Transverse colon (tissue), 4 donors: ENCODE measurements around the gene MBNL2. TPM values are rescaled to one million over a fixed set of nuclear protein-coding genes. Genes with fewer than 3 reads are reported as not detected.

Experiments used
- DNase-seq: peaks from one replicate; pipeline ENCODE4 v3.0.0-alpha.2; 2019
- H3K27ac ChIP-seq, 4 donors: fragments of 200-600 bp; sonication (generic); 2 replicates each; pipeline ENCODE4 v1.5.1; 2016 to 2018; ENCODE audit warnings: inconsistent platforms in 4 of 4
- H3K27me3 ChIP-seq: fragments of 200-600 bp; sonication (generic); 2 replicates; pipeline ENCODE4 v1.5.1; 2017; ENCODE audit warnings: inconsistent platforms
- H3K36me3 ChIP-seq, 4 donors: fragments of 200-600 bp; sonication (generic); 2 replicates each; pipeline ENCODE4 v1.5.1; 2017 to 2019; ENCODE audit warnings: inconsistent platforms in 4 of 4
- H3K4me1 ChIP-seq, 4 donors: fragments of 200-600 bp; sonication (generic); 2 replicates each; pipeline ENCODE4 v1.5.1; 2017 to 2020; ENCODE audit warnings: inconsistent platforms in 4 of 4
- H3K4me3 ChIP-seq, 4 donors: fragments of 200-600 bp; sonication (generic); 1 replicate in 1 of 4; 2 replicates in 3 of 4; pipeline versions ENCODE4 v1.5.1 to v1.6.1; 2017 to 2019; ENCODE audit warnings: inconsistent platforms in 4 of 4
- H3K9me3 ChIP-seq, 2 donors: fragments of 200-600 bp; sonication (generic); 2 replicates each; pipeline ENCODE4 v1.5.1; 2017 to 2019; ENCODE audit warnings: inconsistent platforms in 2 of 2
- EP300 ChIP-seq: sonication (generic); formaldehyde crosslinking; IDR thresholded peaks from one replicate; pipeline ENCODE4 v1.6.1; 2017; ENCODE audit warnings: antibody characterized with exemption, low read depth
- POLR2A ChIP-seq: fragments of 450-650 bp; IDR thresholded peaks from one replicate; pipeline ENCODE4 v1.6.1; 2016; ENCODE audit warnings: antibody characterized with exemption, mild to moderate bottlenecking, moderate library complexity
- POLR2AphosphoS5 ChIP-seq, 3 donors: sonication (generic); formaldehyde crosslinking; IDR thresholded peaks; one replicate each; pipeline ENCODE4 v1.6.1; 2016; ENCODE audit warnings: antibody characterized with exemption in 3 of 3
- WGBS, 2 donors: methylation state at CpG; one replicate each; pipeline ENCODE4 v1.1.5; 2018; ENCODE audit warnings: low coverage in 1 of 2; 5-methylcytosine and 5-hydroxymethylcytosine counted together
- in situ Hi-C, 4 donors: fragments of 200-750 bp; cut with MboI; loops; one replicate each; pipeline versions ENCODE4 v1.15.0 to v1.15.1; 2017; ENCODE audit warnings: low sequenced_read_pairs in 3 of 4, low pct_ligation_motif_present in 1 of 4, low pct_unique_long_range_greater_than_20kb in 1 of 4
- intact Hi-C: fragments of 100-400 bp; cut with DNase I; formaldehyde crosslinking; loops from one replicate; pipeline ENCODE4 v1.15.1; 2023; ENCODE audit warnings: low total_unique reads
- total RNA-seq, 4 donors: library from RNA; depleted of rRNA; stranded (reverse); fragments of >200 nt; gene quantifications; one replicate each; pipeline ENCODE4 v1.1.0, GENCODE V29; 2016
- TF ChIP-seq, protein P1 (sequence below), 5 experiments: fragments of 200-600 bp in 3 of 5; fragments of 450-650 bp in 2 of 5; sonication (generic) in 3 of 5; IDR thresholded peaks; 1 replicate in 2 of 5; 2 replicates in 3 of 5; pipeline ENCODE4 v1.5.1; 2016 to 2017; ENCODE audit warnings: antibody characterized with exemption in 5 of 5, inconsistent platforms in 3 of 5, mild to moderate bottlenecking in 2 of 5, moderate library complexity in 1 of 5

Gene MBNL2
- total RNA-seq, 4 donors from 2014 or later = 26.9 to 53.7 (median 46.1) TPM

GRCh38 chr13:97335488-97336134 lies 113.5 kb downstream of the MBNL2 start:
- TF ChIP-seq POLR2A (no peak), EP300 (no peak), POLR2AphosphoS5 (IDR thresholded peaks at IDR 0.05) (no peak)
- TF ChIP-seq, protein P1, sequence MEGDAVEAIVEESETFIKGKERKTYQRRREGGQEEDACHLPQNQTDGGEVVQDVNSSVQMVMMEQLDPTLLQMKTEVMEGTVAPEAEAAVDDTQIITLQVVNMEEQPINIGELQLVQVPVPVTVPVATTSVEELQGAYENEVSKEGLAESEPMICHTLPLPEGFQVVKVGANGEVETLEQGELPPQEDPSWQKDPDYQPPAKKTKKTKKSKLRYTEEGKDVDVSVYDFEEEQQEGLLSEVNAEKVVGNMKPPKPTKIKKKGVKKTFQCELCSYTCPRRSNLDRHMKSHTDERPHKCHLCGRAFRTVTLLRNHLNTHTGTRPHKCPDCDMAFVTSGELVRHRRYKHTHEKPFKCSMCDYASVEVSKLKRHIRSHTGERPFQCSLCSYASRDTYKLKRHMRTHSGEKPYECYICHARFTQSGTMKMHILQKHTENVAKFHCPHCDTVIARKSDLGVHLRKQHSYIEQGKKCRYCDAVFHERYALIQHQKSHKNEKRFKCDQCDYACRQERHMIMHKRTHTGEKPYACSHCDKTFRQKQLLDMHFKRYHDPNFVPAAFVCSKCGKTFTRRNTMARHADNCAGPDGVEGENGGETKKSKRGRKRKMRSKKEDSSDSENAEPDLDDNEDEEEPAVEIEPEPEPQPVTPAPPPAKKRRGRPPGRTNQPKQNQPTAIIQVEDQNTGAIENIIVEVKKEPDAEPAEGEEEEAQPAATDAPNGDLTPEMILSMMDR (IDR thresholded peaks at IDR 0.05) = no peak
- peak overlapping the region; percentile 2 to 10 (median 5) for H3K27ac ChIP-seq
- 64 to 71% methylated on average over 6 of the region's 6 CpGs for WGBS, 2 donors

GRCh38 chr13:97337985-97338499 lies 115.9 kb downstream of the MBNL2 start:
- no peak for TF ChIP-seq POLR2AphosphoS5 (IDR thresholded peaks at IDR 0.05)
- TF ChIP-seq EP300 = no peak
- TF ChIP-seq POLR2A = no peak
- TF ChIP-seq, protein P1 (IDR thresholded peaks at IDR 0.05) = no peak
- H3K36me3 ChIP-seq = no peaks in the 10 kb centered on the region
- in situ Hi-C loops (no loop called here), intact Hi-C loops (loop anchor here (5.0 to 10.0 kb wide), 2 partner anchors 53 to 116 kb away; partner anchors contain the start of gene MBNL2)
- H3K27me3 ChIP-seq = no peaks in the 10 kb centered on the region
- WGBS, 2 donors = 85 to 87% methylated on average over 3 to 4 of the region's 4 CpGs
- peaks cover 0 to 37% (median 24%) of the 10 kb centered on the region in 4 donors for H3K4me1 ChIP-seq
- no peaks in the 10 kb centered on the region for H3K9me3 ChIP-seq
- no peak for DNase-seq
- no peak overlapping the region for H3K4me3 ChIP-seq
- peak overlapping the region in 2 of 4 donors; percentile 8 to 81 for H3K27ac ChIP-seq

More at GRCh38 chr13:97335488-97336134, 113.5 kb downstream of the MBNL2 start:
- Histone ChIP-seq H3K4me1 (peaks cover 0 to 16% (median 11%) of the 10 kb centered on the region in 4 donors), H3K9me3 (no peaks in the 10 kb centered on the region), H3K27me3 (no peaks in the 10 kb centered on the region), H3K36me3 (no peaks in the 10 kb centered on the region), H3K4me3 (no peak overlapping the region)
- in situ Hi-C loops = no loop called here
- intact Hi-C loops = loop anchor here (5.0 to 10.0 kb wide), 2 partner anchors 51 to 113 kb away; partner anchors contain the start of gene MBNL2
- no peak for DNase-seq

DNA sequence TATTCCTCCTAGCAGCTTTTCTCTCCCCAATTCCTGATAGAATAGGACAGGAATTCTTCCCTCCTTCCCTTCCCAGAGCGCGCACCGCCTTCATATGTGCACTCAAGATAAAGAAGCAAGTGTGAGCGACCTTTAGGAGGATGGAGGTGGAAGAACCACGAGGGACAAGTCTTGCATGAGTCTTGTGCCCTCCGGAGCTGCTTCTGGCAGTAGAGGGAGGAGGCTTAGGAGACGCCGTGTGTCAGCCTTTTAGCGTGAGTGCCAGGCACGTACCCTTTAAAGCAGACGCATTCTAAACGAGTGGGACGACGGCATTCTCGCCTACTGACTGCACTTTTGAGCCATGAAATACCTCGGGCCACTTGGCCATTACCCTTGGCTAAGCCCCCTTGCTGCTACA lies 116.4 kb downstream of the MBNL2 start:
- H3K9me3 ChIP-seq = no peaks in the 10 kb centered on the region
- no peak overlapping the region for H3K4me3 ChIP-seq
- intact Hi-C loops = loop anchor here (5.0 to 10.0 kb wide), 2 partner anchors 54 to 116 kb away; partner anchors contain the start of gene MBNL2
- no peaks in the 10 kb centered on the region for H3K36me3 ChIP-seq
- TF ChIP-seq, protein P1 (IDR thresholded peaks at IDR 0.05) = no peak
- no peak for TF ChIP-seq POLR2AphosphoS5 (IDR thresholded peaks at IDR 0.05)
- no peak for TF ChIP-seq POLR2A
- TF ChIP-seq EP300 = no peak
- DNase-seq = no peak
- H3K27ac ChIP-seq = peak overlapping the region in 3 of 4 donors; percentile 62 to 81 (median 68)
- in situ Hi-C loops = no loop called here
- H3K4me1 ChIP-seq = peaks cover 0 to 38% (median 24%) of the 10 kb centered on the region in 4 donors
- WGBS, 2 donors = 87 to 91% methylated on average over 6 to 16 of the region's 16 CpGs
- H3K27me3 ChIP-seq = no peaks in the 10 kb centered on the region
